Loucy (cell line): ENCODE data around the gene SEMA4C.

Source experiments
- EZH2phosphoT487 ChIP-seq: fragments of 200-600 bp; IDR thresholded peaks from 2 replicates; pipeline ENCODE4 v1.6.1; 2018; ENCODE audit warnings: antibody characterized with exemption, mild to moderate bottlenecking, moderate library complexity, borderline replicate concordance
- TF ChIP-seq, protein P1 (sequence below): fragments of 200-600 bp; sonication (generic); conservative IDR thresholded peaks from 2 replicates; pipeline ENCODE4 v1.5.1; 2014; ENCODE audit warnings: mild to moderate bottlenecking, antibody characterized with exemption, low read length

DNA sequence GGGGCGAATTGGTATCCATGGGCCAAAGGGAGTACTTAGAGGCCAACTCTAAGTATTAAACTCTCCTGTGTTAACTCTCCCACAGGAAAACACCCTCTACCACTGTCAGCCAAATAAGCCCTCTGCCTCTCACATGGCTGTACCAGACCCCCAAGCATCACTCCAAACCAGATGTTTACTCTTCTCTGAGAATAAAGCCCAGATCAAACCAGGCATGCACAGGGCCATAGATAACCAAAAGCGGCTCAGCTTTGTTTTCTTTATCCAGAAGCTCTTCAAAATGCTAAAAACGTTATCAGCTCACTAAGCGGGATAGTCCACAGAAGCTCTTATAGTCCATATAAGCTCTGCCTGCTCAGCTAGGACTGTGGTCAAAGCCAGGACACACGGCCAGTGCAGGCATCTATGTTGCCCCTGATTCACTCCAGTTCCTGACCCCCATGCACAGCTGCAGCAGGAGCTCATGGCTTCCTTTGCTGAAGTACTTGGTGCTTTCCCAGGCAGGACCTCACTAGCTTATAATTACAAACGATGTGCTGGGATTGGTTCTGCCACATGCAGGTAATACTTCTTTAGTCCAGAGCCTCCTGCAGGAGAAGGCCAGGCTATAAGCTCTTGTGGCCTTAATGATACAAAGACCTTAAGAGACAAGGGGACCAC, 21.0 kb upstream of the SEMA4C start:
- TF ChIP-seq, protein P1, sequence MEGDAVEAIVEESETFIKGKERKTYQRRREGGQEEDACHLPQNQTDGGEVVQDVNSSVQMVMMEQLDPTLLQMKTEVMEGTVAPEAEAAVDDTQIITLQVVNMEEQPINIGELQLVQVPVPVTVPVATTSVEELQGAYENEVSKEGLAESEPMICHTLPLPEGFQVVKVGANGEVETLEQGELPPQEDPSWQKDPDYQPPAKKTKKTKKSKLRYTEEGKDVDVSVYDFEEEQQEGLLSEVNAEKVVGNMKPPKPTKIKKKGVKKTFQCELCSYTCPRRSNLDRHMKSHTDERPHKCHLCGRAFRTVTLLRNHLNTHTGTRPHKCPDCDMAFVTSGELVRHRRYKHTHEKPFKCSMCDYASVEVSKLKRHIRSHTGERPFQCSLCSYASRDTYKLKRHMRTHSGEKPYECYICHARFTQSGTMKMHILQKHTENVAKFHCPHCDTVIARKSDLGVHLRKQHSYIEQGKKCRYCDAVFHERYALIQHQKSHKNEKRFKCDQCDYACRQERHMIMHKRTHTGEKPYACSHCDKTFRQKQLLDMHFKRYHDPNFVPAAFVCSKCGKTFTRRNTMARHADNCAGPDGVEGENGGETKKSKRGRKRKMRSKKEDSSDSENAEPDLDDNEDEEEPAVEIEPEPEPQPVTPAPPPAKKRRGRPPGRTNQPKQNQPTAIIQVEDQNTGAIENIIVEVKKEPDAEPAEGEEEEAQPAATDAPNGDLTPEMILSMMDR, result no peak
- TF ChIP-seq EZH2phosphoT487, result no peak
